ENCODE measurements around the gene EPHB2. TPM values are rescaled to one million over a fixed set of nuclear protein-coding genes. Genes with fewer than 3 reads are reported as not detected.
A peak's percentile ranks its signal among the peaks of the same experiment; 100 is the strongest.

The EPHB2 gene
- total RNA-seq, 1 donor from 2014 or later: 5.0 TPM

DNA sequence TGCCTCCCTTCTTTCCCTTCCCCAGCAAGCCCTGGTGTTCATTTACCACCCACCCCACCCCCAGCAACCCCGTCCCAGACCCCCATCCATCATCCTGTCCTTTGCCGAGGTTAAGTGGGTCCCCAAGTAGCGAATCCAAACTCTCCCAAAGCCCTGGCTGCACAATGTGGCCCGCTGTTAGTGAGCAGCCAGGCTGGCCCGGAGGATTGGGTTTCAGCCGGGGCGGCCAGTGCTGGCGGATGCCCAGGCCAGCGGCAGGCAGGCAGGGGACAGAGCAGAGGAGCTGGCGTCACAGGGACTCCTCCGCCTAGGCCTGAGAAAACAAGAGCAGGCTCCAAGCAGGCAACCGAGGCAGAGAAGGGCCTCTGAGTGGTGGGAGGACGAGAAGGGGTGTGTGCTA, 61.4 kb downstream of the EPHB2 start:
- DNase-seq: no peak
- no peaks in the 10 kb centered on the region for H3K36me3 ChIP-seq
- H3K4me1 ChIP-seq: no peaks in the 10 kb centered on the region
- H3K27ac ChIP-seq: no peak overlapping the region
- TF ChIP-seq, protein P1, sequence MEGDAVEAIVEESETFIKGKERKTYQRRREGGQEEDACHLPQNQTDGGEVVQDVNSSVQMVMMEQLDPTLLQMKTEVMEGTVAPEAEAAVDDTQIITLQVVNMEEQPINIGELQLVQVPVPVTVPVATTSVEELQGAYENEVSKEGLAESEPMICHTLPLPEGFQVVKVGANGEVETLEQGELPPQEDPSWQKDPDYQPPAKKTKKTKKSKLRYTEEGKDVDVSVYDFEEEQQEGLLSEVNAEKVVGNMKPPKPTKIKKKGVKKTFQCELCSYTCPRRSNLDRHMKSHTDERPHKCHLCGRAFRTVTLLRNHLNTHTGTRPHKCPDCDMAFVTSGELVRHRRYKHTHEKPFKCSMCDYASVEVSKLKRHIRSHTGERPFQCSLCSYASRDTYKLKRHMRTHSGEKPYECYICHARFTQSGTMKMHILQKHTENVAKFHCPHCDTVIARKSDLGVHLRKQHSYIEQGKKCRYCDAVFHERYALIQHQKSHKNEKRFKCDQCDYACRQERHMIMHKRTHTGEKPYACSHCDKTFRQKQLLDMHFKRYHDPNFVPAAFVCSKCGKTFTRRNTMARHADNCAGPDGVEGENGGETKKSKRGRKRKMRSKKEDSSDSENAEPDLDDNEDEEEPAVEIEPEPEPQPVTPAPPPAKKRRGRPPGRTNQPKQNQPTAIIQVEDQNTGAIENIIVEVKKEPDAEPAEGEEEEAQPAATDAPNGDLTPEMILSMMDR (IDR thresholded peaks at IDR 0.05): no peak
- H3K9me3 ChIP-seq: no peaks in the 10 kb centered on the region
- H3K4me3 ChIP-seq: no peak overlapping the region
- no peak for ATAC-seq
- H3K27me3 ChIP-seq (ENCODE audit: low read depth): no peaks in the 10 kb centered on the region
- intact Hi-C loops (cut with DNase I): no loop called here

DNA sequence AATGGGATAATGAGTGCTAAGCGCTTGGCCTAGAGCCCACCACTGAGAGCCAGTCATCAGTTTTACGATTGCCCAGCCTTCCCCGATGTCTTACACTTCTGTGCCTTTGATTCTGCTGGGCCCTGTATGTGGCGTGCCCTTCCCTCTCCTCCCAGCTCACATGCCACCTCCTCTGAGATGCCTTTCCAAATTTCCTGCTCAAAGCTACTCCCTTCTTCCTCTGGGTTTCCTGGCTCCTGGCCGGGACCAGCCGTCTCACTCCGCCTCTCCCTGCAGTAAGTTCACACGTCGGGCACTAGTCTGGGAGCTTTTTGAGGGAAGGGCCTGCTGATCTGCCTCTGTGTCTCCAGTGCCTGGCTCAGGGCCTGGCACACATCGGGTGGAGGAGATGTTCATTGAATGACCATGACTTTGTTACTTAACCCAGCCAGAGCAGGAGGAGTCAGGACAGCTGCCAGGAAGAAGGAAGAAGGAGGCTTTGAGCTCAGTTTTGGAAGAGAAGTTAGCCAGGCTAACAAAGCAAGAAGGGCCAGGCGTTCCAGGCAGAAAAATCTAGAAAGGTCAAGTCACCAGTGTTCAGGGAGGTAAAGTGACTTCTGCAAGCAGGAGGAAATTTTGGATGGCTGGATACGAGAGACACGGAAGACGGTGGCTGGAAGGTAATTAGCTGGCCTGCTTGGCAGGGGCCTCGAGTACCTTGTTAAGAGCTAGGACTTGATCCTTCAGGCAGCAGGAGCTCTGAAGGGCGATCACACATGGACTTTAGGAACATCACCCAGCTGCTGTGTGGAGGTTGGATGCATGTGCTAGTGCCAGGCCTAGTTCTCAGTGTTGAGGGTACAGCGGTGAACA, 63.6 kb downstream of the EPHB2 start:
- Histone ChIP-seq H3K4me3 (no peak overlapping the region), H3K36me3 (no peaks in the 10 kb centered on the region), H3K27ac (no peak overlapping the region), H3K4me1 (no peaks in the 10 kb centered on the region), H3K27me3 (ENCODE audit: low read depth) (no peaks in the 10 kb centered on the region), H3K9me3 (no peaks in the 10 kb centered on the region)
- peak; percentile 34 to 37 for ATAC-seq
- intact Hi-C loops (cut with DNase I): no loop called here
- DNase-seq: no peak
- TF ChIP-seq, protein P1 (IDR thresholded peaks at IDR 0.05): no peak

- H3K27ac ChIP-seq: no peak overlapping the region
- DNase-seq (no peak), ATAC-seq (no peak)
- H3K36me3 ChIP-seq: no peaks in the 10 kb centered on the region
- intact Hi-C loops (cut with DNase I): no loop called here
- no peaks in the 10 kb centered on the region for H3K4me1 ChIP-seq
- peaks cover under 1% of the 10 kb centered on the region for H3K27me3 ChIP-seq (ENCODE audit: low read depth)
- TF ChIP-seq, protein P1 (IDR thresholded peaks at IDR 0.05): no peak
- no peaks in the 10 kb centered on the region for H3K9me3 ChIP-seq
- no peak overlapping the region for H3K4me3 ChIP-seq
Measured at GRCh38 chr1:22774833-22775182, 64.2 kb downstream of the EPHB2 start.

- H3K9me3 ChIP-seq: no peaks in the 10 kb centered on the region
- H3K4me3 ChIP-seq: no peak overlapping the region
- H3K36me3 ChIP-seq: no peaks in the 10 kb centered on the region
- TF ChIP-seq, protein P1 (IDR thresholded peaks at IDR 0.05): no peak
- DNase-seq (no peak), ATAC-seq (no peak)
- H3K27ac ChIP-seq: no peak overlapping the region
- intact Hi-C loops (cut with DNase I): no loop called here
- H3K27me3 ChIP-seq (ENCODE audit: low read depth): peaks cover 6% of the 10 kb centered on the region
- no peaks in the 10 kb centered on the region for H3K4me1 ChIP-seq
Measured at GRCh38 chr1:22775478-22775877, 64.8 kb downstream of the EPHB2 start.

GRCh38 chr1:22776035-22776613, 65.5 kb downstream of the EPHB2 start:
- TF ChIP-seq, protein P1 (IDR thresholded peaks at IDR 0.05): no peak
- Histone ChIP-seq H3K27me3 (ENCODE audit: low read depth) (peaks cover 6% of the 10 kb centered on the region), H3K36me3 (no peaks in the 10 kb centered on the region), H3K4me1 (no peaks in the 10 kb centered on the region), H3K27ac (no peak overlapping the region), H3K9me3 (no peaks in the 10 kb centered on the region), H3K4me3 (no peak overlapping the region)
- intact Hi-C loops (cut with DNase I): no loop called here
- DNase-seq (no peak), ATAC-seq (no peak)
